ENCODE measurements around the gene BEND7. TPM values are rescaled to one million over a fixed set of nuclear protein-coding genes. Genes with fewer than 3 reads are reported as not detected.

BEND7 gene
- total RNA-seq, 1 donor from 2014 or later: 31.1 TPM

GRCh38 chr10:13527864-13528122, 1.0 kb downstream of the BEND7 start:
- no peaks in the 10 kb centered on the region for H3K27me3 ChIP-seq
- peaks cover 2% of the 10 kb centered on the region for H3K36me3 ChIP-seq
- peak overlapping the region; percentile 56 for H3K4me3 ChIP-seq
- no peak for TF ChIP-seq CTCF (IDR thresholded peaks at IDR 0.05)
- intact Hi-C loops (cut with DNase I): no loop called here
- peak overlapping the region; percentile 51 for H3K27ac ChIP-seq
- ATAC-seq (no peak), DNase-seq (no peak)
- H3K4me1 ChIP-seq: peaks cover 6% of the 10 kb centered on the region
- H3K9me3 ChIP-seq: no peaks in the 10 kb centered on the region

GRCh38 chr10:13526948-13527863, 1.6 kb downstream of the BEND7 start:
- Histone ChIP-seq H3K27me3 (no peaks in the 10 kb centered on the region), H3K4me1 (peaks cover 6% of the 10 kb centered on the region), H3K27ac (no peak overlapping the region), H3K36me3 (peaks cover 3% of the 10 kb centered on the region), H3K9me3 (no peaks in the 10 kb centered on the region), H3K4me3 (peak overlapping the region; percentile 56)
- no peak for TF ChIP-seq CTCF (IDR thresholded peaks at IDR 0.05)
- DNase-seq (no peak), ATAC-seq (no peak)
- intact Hi-C loops (cut with DNase I): no loop called here

GRCh38 chr10:13525663-13526062, 3.2 kb downstream of the BEND7 start:
- peaks cover 3% of the 10 kb centered on the region for H3K36me3 ChIP-seq
- no peak for ATAC-seq
- DNase-seq: no peak

GRCh38 chr10:13521026-13521425, 7.8 kb downstream of the BEND7 start:
- Histone ChIP-seq H3K36me3 (peaks cover 3% of the 10 kb centered on the region), H3K27ac (no peak overlapping the region), H3K27me3 (no peaks in the 10 kb centered on the region), H3K4me1 (no peaks in the 10 kb centered on the region), H3K4me3 (no peak overlapping the region), H3K9me3 (no peaks in the 10 kb centered on the region)
- ATAC-seq (no peak), DNase-seq (no peak)
- TF ChIP-seq CTCF (IDR thresholded peaks at IDR 0.05): no peak
- intact Hi-C loops (cut with DNase I): no loop called here

More at GRCh38 chr10:13525663-13526062, 3.2 kb downstream of the BEND7 start:
- intact Hi-C loops (cut with DNase I): no loop called here
- peaks cover 6% of the 10 kb centered on the region for H3K4me1 ChIP-seq
- H3K9me3 ChIP-seq: no peaks in the 10 kb centered on the region
- H3K4me3 ChIP-seq: no peak overlapping the region
- H3K27ac ChIP-seq: no peak overlapping the region
- TF ChIP-seq CTCF (IDR thresholded peaks at IDR 0.05): no peak
- no peaks in the 10 kb centered on the region for H3K27me3 ChIP-seq

GRCh38 chr10:13520194-13520593, 8.6 kb downstream of the BEND7 start:
- Histone ChIP-seq H3K27me3 (no peaks in the 10 kb centered on the region), H3K36me3 (peaks cover 3% of the 10 kb centered on the region), H3K4me3 (no peak overlapping the region), H3K27ac (no peak overlapping the region), H3K9me3 (no peaks in the 10 kb centered on the region), H3K4me1 (no peaks in the 10 kb centered on the region)
- no peak for TF ChIP-seq CTCF (IDR thresholded peaks at IDR 0.05)
- DNase-seq: no peak
- intact Hi-C loops (cut with DNase I): no loop called here
- no peak for ATAC-seq

All from upper lobe of right lung (tissue), 1 donor.